T1000 (cell line): ENCODE data around the gene LRRC66.

Source experiments
- DNase-seq: peaks from one replicate; lab custom pipeline; 2025; ENCODE audit warnings: mixed read lengths; lab: John Stamatoyannopoulos, UW

Gene LRRC66

DNA sequence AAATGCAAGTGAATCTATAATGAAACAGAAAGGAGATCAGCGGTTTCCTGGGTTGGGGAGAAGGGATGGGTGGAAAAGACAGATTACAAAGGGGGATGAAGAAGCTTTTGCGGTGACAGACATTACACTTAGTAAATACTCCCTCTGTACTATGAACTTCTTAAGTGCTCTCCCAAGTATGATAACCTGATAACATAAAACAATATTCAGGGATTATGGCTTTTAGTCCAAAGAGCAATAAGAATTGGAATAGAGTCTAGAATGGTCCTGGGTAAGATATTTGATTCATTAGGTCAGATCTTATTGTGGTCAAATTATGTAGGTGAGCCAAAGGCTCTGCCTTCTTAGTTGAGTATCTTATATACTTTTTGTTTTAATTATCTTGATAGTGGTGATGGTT, 9.2 kb downstream of the LRRC66 start:
- DNase-seq: no peak

DNA sequence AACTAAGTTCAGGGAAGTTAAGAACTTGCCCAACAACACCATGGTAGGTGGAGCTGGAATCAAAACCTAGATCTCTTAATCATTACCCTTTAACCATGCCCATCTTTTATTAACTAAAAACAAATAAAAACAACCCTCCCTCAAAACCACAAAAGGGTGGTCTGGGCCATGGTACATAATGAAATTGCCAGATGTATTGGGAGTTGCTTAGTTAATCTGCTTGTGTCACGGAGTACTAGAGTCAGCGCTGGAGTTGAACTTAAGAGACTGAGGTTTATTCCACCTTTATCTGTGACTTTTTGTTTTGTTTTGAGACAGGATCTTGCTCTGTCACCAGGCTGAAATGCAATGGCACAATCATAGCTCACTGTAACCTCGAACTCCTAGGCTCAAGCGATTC, 13.3 kb downstream of the LRRC66 start:
- no peak for DNase-seq

DNA sequence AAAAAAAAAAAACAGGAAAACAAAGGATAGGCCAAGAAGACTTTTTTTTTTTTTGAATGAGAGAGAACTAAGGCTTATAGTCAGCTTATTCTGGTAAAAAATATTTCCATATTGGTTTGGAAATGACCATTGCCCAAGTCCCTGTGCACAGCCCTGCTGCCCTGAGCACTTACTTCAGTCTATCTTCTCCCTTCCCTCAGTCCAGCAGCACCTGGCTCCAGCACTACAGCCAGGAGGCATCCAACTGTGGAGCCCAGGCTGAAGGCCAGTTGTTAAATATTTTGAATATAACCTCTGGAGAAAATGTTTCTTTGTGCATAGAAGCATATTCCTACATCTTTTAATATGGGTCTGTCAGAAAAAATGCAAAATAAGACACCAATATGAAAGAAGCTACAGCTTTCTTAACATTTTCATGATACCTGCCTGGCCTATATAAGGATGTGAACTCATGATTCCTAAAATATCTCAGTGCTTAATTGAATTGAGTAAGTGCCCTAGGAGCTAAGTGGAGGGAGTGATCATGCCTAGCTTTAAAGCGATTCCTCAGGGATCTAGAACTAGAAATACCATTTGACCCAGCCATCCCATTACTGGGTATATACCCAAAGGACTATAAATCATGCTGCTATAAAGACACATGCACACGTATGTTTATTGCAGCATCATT, 14.4 kb downstream of the LRRC66 start:
- no peak for DNase-seq

DNA sequence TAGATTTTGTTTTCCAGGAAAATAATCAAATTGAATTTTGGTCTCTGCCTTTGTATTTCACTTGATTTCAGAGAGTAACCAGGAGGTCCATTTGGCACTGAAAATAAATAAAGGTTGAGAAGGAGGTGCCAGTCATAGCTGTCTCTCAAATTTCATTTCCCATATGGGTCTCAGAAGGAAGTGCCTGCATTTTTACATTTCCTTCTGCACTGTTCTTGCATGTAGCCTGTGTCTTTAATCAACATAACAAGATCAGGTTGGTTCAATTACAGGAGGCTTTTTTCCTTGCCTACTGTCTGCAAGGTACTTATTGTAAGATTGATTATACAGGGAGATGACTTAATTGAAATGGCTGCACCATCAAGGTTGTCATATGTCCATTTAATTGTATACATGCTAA, 15.7 kb downstream of the LRRC66 start:
- DNase-seq: no peak

DNA sequence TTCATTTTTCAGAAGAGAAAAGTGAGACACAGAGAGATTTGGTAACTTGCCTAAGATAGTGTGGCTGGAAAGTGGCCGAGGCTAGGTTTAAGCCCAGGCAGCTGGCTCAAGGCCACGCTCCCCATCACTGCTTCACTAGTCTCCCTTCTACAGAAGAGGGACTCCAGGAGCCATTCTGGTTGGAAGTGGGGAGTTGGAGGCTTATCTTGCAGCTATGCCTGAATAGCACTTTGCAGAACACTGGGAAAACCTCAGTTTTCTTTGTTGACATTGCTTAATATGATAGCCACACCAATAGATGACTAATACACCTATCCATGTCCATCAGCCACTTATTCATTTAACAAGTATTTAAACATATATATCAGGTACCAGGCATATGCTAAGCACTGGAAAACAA, 18.5 kb downstream of the LRRC66 start:
- no peak for DNase-seq

DNA sequence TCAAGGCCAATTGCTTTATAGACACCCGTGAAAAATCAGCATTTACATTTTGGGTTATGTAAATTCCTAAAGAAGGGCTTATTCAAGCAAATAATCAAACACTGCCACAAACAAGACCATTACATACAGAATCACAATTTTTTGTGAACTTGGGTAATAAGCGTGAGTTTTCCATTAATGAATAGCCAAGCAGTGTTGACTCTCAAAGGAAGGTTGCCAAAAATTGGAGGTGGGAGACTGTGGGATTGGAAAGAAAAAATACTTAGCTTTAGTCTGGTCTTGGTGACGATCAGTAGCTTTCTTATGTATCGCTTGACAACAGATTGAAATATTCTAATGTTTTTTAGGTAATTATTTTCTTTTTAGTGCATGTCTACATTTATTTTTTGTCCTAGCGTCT, 20.9 kb downstream of the LRRC66 start:
- no peak for DNase-seq

DNA sequence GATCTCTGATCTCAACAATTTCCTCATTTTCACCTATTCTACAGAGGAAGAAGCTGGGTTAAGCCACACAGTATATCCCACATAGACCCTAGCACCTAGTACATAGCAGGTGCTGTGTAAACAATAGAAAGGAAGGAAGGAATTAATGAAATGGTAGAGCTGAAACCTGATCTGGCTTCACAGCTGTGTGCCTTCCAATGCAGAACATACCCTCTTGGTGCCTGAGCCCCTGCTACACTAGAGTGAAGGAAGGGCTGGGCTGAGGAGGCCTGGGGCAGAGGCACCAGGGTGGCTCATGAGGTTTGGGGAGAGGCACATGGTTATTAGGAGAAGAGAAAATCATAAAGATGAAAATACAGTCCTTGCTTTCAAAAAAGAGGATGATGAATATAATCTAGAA, 21.3 kb downstream of the LRRC66 start:
- DNase-seq: no peak

DNA sequence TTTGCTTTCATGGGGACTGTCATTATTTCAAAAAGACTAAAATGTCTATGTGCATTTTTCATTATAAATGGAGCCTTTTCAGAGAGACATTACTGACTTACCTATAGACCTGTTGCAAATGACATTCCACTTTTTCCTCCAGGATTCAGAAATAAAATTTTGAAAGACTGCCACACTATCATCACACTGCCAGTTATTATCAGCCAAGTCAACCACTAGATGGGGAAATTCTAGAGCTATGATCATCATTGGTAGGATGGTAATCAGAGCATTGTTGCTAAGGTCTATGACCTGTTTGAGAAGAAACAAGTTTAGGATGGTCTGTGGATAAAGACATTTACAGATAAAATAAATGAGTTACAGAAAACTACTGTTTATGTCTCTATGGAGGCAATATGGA, 22.5 kb downstream of the LRRC66 start:
- DNase-seq: no peak

DNA sequence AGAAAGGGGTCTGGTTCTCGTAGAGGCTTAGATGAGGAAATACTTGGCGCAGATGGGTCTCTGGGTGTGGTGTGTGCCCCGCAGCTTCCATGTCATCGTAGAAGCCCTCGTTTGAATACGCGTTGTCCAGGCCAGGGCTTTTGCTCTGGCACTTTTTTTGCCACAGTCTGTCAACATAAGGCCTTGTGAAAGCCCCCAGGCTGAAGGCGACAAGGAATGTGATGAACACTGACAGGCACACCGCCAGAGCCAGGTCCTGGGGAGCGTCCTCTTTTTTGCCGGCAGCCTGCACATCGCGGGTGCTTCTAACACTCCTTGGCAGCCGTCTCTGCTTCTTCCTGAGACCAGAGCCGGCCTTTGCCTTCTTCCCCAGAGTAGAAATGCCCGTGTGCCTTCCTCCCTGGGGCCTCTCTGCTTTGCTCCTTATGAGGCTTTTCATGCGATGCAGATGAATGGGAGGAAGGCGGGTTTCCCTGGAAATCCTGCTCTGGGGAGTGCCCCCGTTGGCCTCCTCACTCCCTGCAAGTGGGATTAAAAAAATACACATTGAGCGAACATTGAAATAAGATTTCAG, 24.4 kb downstream of the LRRC66 start:
- DNase-seq: no peak

DNA sequence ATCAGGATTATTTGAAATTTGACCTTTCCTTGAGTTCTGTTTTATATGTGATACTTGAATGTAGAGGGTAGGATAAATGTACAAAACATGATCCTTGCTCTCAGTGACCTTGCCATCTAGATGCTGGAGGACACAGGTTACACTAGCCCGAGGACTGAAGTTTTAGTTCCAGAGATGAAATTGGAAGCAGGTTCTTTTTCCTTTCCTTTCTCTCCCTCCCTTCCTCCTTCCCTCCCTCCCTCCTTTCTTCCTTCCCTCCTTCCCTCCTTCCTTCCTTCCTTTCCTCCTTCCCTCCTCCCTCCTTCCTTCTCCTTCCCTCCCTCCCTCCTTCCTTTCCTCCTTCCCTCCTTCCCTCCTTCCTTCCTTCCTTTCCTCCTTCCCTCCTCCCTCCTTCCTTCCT, 54.3 kb downstream of the LRRC66 start:
- DNase-seq: no peak

DNA sequence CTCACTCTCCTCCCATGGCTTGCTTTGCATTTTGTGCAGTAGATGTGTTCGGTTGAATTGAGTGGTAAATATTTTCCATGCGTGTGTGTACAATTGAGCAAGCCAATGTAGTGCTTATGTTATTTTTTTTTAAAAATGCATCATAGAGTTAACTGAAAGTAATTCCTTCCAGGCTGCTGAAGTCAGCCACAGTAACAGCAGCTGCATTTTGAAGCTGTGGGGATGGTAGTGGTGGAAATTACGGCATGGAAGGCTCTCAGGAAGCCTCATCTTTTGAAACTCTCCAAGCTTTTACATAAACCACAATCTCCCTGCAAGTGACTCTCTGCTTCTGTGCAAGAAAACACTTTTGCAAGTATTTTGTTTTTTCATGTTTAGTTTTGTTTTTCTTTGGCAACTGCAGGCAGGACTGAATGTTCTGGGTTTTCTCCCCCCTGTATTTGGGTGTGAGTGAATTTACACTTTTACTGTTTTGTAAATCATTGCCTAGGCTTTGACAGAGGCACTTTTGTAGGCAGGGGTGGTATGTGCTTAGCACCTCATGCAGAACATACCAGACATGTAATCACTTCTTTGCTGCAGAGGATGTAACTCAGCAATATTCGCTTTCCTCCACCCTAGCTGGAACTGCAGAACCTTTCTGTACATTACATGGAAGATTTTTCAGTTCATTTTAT, 56.2 kb downstream of the LRRC66 start:
- no peak for DNase-seq

DNA sequence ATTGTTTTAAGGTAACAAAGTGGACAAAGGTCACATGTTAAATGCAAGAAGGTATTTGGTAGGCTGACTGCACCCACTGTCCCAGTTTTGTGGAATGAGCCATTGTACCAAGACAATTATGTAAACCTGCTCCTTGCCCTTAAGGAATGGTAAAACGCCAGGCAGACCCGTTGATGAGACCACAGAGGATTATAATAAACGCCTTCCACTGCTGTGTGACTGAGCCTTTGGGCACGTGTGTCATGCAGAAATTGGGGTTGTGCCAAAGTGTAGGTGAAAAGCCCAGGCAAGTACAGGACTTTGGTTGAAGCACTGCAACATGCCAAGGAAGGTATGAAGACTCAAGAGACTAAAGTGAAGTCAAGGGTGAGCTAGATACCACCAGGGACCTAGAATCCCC, 59.7 kb downstream of the LRRC66 start:
- no peak for DNase-seq

DNA sequence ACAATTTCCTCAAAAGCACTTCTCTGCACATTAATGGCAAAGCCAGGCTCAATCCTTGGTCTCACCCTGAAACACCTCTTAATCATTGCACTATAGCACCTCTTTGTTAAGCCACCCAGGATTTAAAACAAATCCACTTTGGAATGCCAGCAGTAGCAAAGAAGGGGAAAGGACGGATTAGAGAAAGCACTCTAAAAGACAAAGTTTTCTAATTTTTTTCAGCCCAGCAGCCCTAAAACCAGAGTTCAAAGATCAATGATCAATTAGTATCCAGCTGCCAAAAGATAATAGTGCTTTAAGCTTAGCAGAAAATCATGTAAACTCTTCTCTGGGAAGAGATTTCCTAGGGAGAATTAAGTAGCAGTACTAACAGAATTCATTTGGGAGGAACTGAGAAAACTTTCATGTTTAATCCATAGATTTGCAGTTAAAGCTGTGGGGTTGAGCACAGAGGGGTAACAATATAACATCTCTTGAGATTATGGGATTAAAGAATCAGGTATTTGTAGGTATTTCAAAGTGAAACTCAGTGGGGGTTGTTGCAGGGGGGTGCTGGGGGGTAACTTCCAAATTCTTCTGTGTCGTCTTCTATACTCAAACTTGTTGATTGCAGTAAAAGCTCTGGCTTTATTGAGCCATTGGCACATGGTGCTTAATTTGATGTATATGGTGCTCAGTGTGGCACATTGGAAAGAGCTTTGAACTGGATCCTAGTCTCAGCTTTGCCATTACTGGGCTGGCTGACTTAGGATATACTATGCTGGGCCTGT, 61.8 kb downstream of the LRRC66 start:
- no peak for DNase-seq
